SU-DHL-6 (cell line): Measurements from ENCODE around the gene OR8D1.
"Not testable (repeated sequence)": the region's sequence is repeated elsewhere in the genome, so short reads cannot be mapped to it uniquely, and the experiment has no call there.

Experiments
- CTCF ChIP-seq: fragments of 200-600 bp; sonication (generic); IDR thresholded peaks from one replicate; pipeline ENCODE4 v1.5.1; 2017; ENCODE audit warnings: antibody characterized with exemption, mild to moderate bottlenecking, low read length, moderate library complexity; ENCODE audit not compliant: insufficient read depth, poor library complexity, severe bottlenecking
- EZH2phosphoT487 ChIP-seq: fragments of 200-600 bp; sonication (generic), shearing (Covaris generic); conservative IDR thresholded peaks from 2 replicates; pipeline ENCODE4 v1.6.1; 2018; ENCODE audit warnings: mild to moderate bottlenecking, antibody characterized with exemption, low read length, moderate library complexity, mixed read lengths

DNA sequence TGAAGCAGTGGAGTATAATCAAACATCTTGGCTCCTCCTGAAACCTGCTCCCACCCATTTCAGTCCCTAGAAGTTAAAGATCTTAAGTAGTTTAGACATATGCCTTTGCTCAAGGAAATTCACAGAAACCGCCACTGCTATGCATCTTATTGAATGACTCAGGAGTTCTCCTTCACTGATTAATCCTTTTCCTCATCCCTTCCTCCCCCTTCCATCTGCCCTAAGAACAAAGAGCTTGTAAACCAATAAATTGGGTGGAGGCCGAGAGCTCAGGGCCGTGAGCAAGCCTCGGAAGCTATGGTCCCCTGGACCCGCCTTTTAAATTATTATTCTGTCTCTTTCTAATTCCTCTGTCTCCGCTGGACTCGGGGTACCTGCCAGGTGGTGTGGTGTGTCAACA is 42.9 kb downstream of the OR8D1 start:
- not testable (repeated sequence) for TF ChIP-seq CTCF, EZH2phosphoT487
